Stomach (tissue), 9 donors: ENCODE results near the gene CABLES2. TPM values are rescaled to one million over a fixed set of nuclear protein-coding genes. Genes with fewer than 3 reads are reported as not detected.

Experiments used
- DNase-seq, 2 donors: peaks; one replicate each; pipeline versions ENCODE4 v3.0.0 to v3.0.0-alpha.2; 2013 to 2019
- H3K27ac ChIP-seq, 5 donors: fragments of 200-600 bp in 4 of 5; sonication (generic) in 4 of 5; one replicate each; pipeline ENCODE4 v1.5.1; 2013 to 2019; ENCODE audit warnings: mild to moderate bottlenecking in 1 of 5, moderate library complexity in 1 of 5
- H3K27me3 ChIP-seq, 3 donors: fragments of 200-600 bp; sonication (generic); one replicate each; pipeline ENCODE4 v1.5.1; 2017 to 2019; ENCODE audit warnings: mixed run types in 1 of 3
- H3K36me3 ChIP-seq, 4 donors: fragments of 200-600 bp; sonication (generic); 1 replicate in 3 of 4; 2 replicates in 1 of 4; pipeline ENCODE4 v1.5.1; 2016 to 2019
- H3K4me1 ChIP-seq, 4 donors: fragments of 200-600 bp; sonication (generic); one replicate each; pipeline ENCODE4 v1.5.1; 2016 to 2019
- H3K4me3 ChIP-seq, 4 donors: fragments of 200-600 bp; sonication (generic) in 3 of 4; one replicate each; pipeline ENCODE4 v1.5.1; 2016 to 2019; ENCODE audit warnings: mild to moderate bottlenecking in 1 of 4
- H3K9me3 ChIP-seq, 4 donors: fragments of 200-600 bp; sonication (generic); one replicate each; pipeline ENCODE4 v1.5.1; 2016 to 2019
- EP300 ChIP-seq: sonication (generic); formaldehyde crosslinking; IDR thresholded peaks from one replicate; pipeline ENCODE4 v1.6.1; 2017; ENCODE audit warnings: antibody characterized with exemption
- POLR2A ChIP-seq, 4 donors: fragments of 450-650 bp; IDR thresholded peaks; one replicate each; pipeline ENCODE4 v1.6.1; 2016; ENCODE audit warnings: antibody characterized with exemption in 4 of 4, control low read depth in 2 of 4, mild to moderate bottlenecking in 1 of 4, moderate library complexity in 1 of 4
- POLR2AphosphoS5 ChIP-seq, 3 donors: sonication (generic); formaldehyde crosslinking; IDR thresholded peaks; one replicate each; pipeline ENCODE4 v1.6.1; 2016; ENCODE audit warnings: antibody characterized with exemption in 3 of 3
- WGBS, 5 donors: extraction: QIAGEN DNeasy Blood & Tissue Kit in 3 of 5; methylation state at CpG; one replicate each; pipeline versions ENCODE4 v1.1.5 to v1.1.7; 2013 to 2018; 5-methylcytosine and 5-hydroxymethylcytosine counted together
- intact Hi-C: fragments of 100-400 bp; cut with DNase I; formaldehyde crosslinking; loops from one replicate; pipeline ENCODE4 v1.15.1; 2023; ENCODE audit warnings: low total_unique reads
- polyA plus RNA-seq, 3 donors: library from polyadenylated mRNA; stranded (reverse); fragments of 200-250 nt; gene quantifications; one replicate each; pipeline ENCODE4 v1.2.3, GENCODE V29; 2013
- total RNA-seq, 5 donors: library from RNA; depleted of rRNA; stranded (reverse); fragments of >200 nt; gene quantifications; one replicate each; pipeline versions ENCODE4 v1.1.0 to v1.2.3, GENCODE V29; 2014 to 2016
- TF ChIP-seq, protein P1 (sequence below), 7 experiments: fragments of 450-650 bp in 4 of 7; fragments of 200-600 bp in 3 of 7; sonication (generic) in 3 of 7; IDR thresholded peaks; one replicate each; pipeline ENCODE4 v1.5.1; 2016 to 2019; ENCODE audit warnings: antibody characterized with exemption in 7 of 7, control low read depth in 2 of 7, mild to moderate bottlenecking in 1 of 7
- donor health status: healthy with polysubstance abuse.
- donor health status: Bipolar disorder and iron deficiency.
- donor health status: healthy.

CABLES2 gene
- total and polyA plus RNA-seq, 8 donors: 0.55 to 7.8 (median 1.9) TPM

- peak overlapping the region in 1 of 5 donors; percentile 7 for H3K27ac ChIP-seq
- 1 to 8% (median 6%) methylated on average over 8 to 30 of the region's 30 CpGs for WGBS, 5 donors
- DNase-seq: peak; percentile 78 to 83
Measured at GRCh38 chr20:62409931-62410745, 3.1 kb upstream of the CABLES2 start.

GRCh38 chr20:62409086-62409853 is 2.2 kb upstream of the CABLES2 start:
- H3K27ac ChIP-seq: peak overlapping the region in 1 of 5 donors; percentile 24
- DNase-seq: no peak
- no peaks in the 10 kb centered on the region for H3K36me3 ChIP-seq
- H3K27me3 ChIP-seq: no peaks in the 10 kb centered on the region
- 54 to 75% (median 72%) methylated on average over 12 of the region's 12 CpGs for WGBS, 5 donors
- H3K4me1 ChIP-seq: peaks cover 47 to 90% (median 65%) of the 10 kb centered on the region in 4 donors
- H3K9me3 ChIP-seq: no peaks in the 10 kb centered on the region
- H3K4me3 ChIP-seq: no peak overlapping the region
- TF ChIP-seq, protein P1, sequence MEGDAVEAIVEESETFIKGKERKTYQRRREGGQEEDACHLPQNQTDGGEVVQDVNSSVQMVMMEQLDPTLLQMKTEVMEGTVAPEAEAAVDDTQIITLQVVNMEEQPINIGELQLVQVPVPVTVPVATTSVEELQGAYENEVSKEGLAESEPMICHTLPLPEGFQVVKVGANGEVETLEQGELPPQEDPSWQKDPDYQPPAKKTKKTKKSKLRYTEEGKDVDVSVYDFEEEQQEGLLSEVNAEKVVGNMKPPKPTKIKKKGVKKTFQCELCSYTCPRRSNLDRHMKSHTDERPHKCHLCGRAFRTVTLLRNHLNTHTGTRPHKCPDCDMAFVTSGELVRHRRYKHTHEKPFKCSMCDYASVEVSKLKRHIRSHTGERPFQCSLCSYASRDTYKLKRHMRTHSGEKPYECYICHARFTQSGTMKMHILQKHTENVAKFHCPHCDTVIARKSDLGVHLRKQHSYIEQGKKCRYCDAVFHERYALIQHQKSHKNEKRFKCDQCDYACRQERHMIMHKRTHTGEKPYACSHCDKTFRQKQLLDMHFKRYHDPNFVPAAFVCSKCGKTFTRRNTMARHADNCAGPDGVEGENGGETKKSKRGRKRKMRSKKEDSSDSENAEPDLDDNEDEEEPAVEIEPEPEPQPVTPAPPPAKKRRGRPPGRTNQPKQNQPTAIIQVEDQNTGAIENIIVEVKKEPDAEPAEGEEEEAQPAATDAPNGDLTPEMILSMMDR (IDR thresholded peaks at IDR 0.05): no peak
- TF ChIP-seq POLR2AphosphoS5 (IDR thresholded peaks at IDR 0.05): no peak
- TF ChIP-seq EP300: no peak
- TF ChIP-seq POLR2A (IDR thresholded peaks at IDR 0.05): no peak
- intact Hi-C loops: no loop called here

More at GRCh38 chr20:62409931-62410745, 3.1 kb upstream of the CABLES2 start:
- Histone ChIP-seq H3K4me1 (peaks cover 47 to 87% (median 60%) of the 10 kb centered on the region in 4 donors), H3K27me3 (peaks cover 0 to 2% (median 0%) of the 10 kb centered on the region in 3 donors), H3K36me3 (no peaks in the 10 kb centered on the region), H3K4me3 (no peak overlapping the region), H3K9me3 (no peaks in the 10 kb centered on the region)
- intact Hi-C loops: no loop called here
- no peak for TF ChIP-seq EP300
- TF ChIP-seq, protein P1 (IDR thresholded peaks at IDR 0.05): peak in 3 of 7 experiments; percentile 24 to 53 (median 43)
- TF ChIP-seq POLR2A (IDR thresholded peaks at IDR 0.05): no peak

- DNase-seq: no peak
- 64 to 94% (median 78%) methylated on average over 12 of the region's 12 CpGs for WGBS, 5 donors
- no peak for TF ChIP-seq POLR2AphosphoS5 (IDR thresholded peaks at IDR 0.05)
- TF ChIP-seq POLR2A (IDR thresholded peaks at IDR 0.05): no peak
- TF ChIP-seq EP300: no peak
- TF ChIP-seq, protein P1 (IDR thresholded peaks at IDR 0.05): no peak
- Histone ChIP-seq H3K4me3 (no peak overlapping the region), H3K36me3 (no peaks in the 10 kb centered on the region), H3K27ac (no peak overlapping the region), H3K4me1 (peaks cover 47 to 84% (median 64%) of the 10 kb centered on the region in 4 donors), H3K9me3 (no peaks in the 10 kb centered on the region), H3K27me3 (no peaks in the 10 kb centered on the region)
- intact Hi-C loops: no loop called here
Measured at GRCh38 chr20:62408640-62409039, 1.6 kb upstream of the CABLES2 start.

- H3K4me3 ChIP-seq: peak overlapping the region in 1 of 4 donors; percentile 55
- intact Hi-C loops: no loop called here
- no peaks in the 10 kb centered on the region for H3K27me3 ChIP-seq
- peaks cover 0 to 2% (median under 1%) of the 10 kb centered on the region in 4 donors for H3K36me3 ChIP-seq
- DNase-seq: peak in 1 of 2 donors; percentile 24
- no peak for TF ChIP-seq POLR2A (IDR thresholded peaks at IDR 0.05)
- no peak for TF ChIP-seq POLR2AphosphoS5 (IDR thresholded peaks at IDR 0.05)
- TF ChIP-seq EP300: no peak
- TF ChIP-seq, protein P1 (IDR thresholded peaks at IDR 0.05): no peak
- peaks cover 47 to 78% (median 61%) of the 10 kb centered on the region in 4 donors for H3K4me1 ChIP-seq
- peak overlapping the region in 1 of 5 donors; percentile 83 for H3K27ac ChIP-seq
- WGBS, 5 donors: 79 to 93% (median 89%) methylated on average over 14 to 15 of the region's 15 CpGs
- H3K9me3 ChIP-seq: no peaks in the 10 kb centered on the region
Measured at GRCh38 chr20:62408055-62408454, 970 bp upstream of the CABLES2 start.
